Erythroblast (primary cell): ENCODE results near the gene PTH2R.

ENCODE experiments used
- GATA1 ChIP-seq: IDR thresholded peaks from 2 replicates; pipeline ENCODE4 v1.6.1; 2011; ENCODE audit warnings: low read depth, mild to moderate bottlenecking, control low read depth, low read length, moderate library complexity
- POLR2A ChIP-seq: IDR thresholded peaks from 2 replicates; pipeline ENCODE4 v1.6.1; 2011; ENCODE audit warnings: mild to moderate bottlenecking, low read length

DNA sequence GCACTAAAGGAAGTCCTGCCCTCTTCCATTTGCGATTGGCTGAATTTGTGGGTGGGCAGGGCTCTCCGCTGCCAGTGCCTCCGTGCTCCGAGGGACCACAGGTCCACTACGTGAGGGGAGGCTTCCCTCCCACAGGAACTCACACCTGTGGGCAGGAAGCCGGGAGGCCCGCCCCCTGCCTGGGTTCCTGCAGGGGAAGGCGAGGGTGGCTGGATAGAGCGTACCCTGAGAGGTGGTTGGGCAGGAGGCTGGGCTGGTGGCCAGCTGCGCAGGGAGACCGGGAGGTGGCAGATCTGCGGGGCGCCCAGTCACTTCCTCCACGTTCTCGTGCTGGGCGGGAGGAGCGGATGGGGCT is 47.0 kb upstream of the PTH2R start:
- TF ChIP-seq POLR2A: no peak
- no peak for TF ChIP-seq GATA1
